ENCODE results near the gene CCSER1.
"Not testable (repeated sequence)": the region's sequence is repeated elsewhere in the genome, so short reads cannot be mapped to it uniquely, and the experiment has no call there.

The CCSER1 gene

DNA sequence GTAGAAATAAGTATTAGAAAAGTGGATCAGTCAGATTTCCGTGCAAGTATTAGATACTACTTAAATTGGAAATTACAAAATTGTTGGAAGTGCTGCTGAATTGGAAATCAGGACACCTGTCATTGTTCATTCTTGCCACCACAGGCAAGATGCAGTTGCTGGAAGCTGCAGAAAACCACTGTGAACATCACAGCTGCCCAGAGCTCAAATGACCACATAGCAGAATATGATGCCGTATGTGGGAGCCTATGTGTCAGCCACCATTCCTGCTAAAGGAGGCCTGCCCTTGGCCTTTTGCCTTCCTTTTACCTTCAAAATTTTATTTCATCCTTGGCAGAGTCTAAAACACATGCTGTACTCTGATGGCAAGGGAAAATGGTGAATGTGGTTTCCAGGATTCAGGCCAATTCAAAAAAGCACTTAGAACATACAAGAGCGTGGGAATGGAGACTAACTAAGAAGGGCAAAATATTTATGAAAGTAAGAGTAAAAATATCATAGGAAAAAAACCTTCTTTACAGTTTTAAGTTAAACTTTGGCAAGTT is 1171.0 kb downstream of the CCSER1 start:
- no peak for DNase-seq
- in situ Hi-C loops (cut with HindIII; ENCODE audit: low pct_ligation_motif_present, low pct_unique_long_range_greater_than_20kb, low sequenced_read_pairs): no loop called here

DNA sequence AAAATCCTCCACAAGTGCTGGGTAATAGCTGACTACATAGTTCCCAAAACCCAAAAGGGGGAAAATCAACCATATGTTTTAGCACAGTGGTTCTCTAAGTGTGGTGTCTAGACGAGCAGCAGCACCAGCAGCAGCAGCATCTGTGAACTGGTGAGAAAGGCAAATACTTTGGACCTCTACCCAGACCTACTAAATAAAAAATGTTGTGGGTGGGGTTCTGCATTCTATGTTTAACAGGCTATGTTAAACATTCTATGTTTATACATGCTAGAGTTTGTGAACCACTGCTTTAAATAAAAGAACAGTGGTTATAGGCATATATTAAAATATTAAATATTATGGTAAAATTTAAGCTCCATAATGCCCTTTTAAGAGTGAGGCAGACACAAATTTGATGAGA is 1171.6 kb downstream of the CCSER1 start:
- in situ Hi-C loops (cut with HindIII; ENCODE audit: low pct_ligation_motif_present, low pct_unique_long_range_greater_than_20kb, low sequenced_read_pairs): no loop called here
- DNase-seq: no peak

DNA sequence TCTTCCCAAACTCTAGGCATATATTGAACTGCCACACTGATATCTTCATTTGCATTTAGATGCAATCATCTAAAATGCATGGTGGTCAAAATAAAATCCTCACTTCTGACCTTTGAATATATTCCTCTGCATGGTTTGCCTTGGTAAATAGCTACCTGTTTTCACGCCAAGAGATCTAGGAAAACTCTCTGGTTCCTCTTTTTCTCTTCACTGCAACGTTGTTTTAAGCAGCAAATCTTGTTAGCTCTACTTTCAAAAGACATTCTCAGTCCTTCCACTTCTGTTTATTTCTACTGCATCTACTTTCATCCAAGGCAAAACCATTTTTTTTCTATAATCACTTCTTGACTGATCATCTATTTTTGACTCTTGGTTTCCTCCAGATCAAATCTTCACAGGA is 1174.9 kb downstream of the CCSER1 start:
- DNase-seq: no peak
- in situ Hi-C loops (cut with HindIII; ENCODE audit: low pct_ligation_motif_present, low pct_unique_long_range_greater_than_20kb, low sequenced_read_pairs): no loop called here

DNA sequence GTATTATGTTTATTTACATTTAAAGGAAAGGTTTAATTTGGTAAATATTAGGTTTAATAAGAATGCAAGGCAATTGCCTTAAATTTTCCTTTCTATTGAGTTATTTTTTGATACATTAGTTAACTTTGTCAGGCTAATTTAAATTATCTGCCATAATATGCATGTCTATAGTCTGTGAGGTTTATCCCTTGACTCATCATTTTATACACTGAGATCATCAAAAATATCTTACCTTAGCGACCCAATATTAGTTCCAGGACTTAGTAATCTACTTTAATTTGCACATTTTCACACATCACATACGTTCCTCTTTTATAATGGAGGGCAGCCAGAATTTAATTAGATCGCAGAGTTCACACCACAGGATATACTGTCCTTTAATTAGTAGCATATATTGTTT is 1177.1 kb downstream of the CCSER1 start:
- no peak for DNase-seq
- in situ Hi-C loops (cut with HindIII; ENCODE audit: low pct_ligation_motif_present, low pct_unique_long_range_greater_than_20kb, low sequenced_read_pairs): no loop called here

DNA sequence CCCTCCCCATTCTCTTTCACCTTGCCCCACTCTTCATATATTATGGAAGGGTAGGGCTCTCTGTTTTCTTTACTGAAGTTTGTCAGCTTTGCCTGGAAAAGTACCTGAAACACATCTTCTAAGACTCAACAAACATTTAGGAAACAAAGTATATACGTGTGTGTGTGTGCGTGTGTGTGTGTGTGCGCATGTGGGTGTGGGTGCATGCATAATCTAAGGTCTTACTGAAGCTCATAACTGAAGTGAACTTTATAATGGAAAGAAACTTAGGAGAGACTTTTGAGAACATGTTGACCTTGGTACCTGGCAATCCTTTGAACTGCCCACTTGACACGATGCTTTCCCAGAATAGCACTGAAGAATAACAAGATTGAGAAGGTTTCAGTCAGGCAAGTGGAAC is 1190.2 kb downstream of the CCSER1 start:
- DNase-seq: no peak
- in situ Hi-C loops (cut with HindIII; ENCODE audit: low pct_ligation_motif_present, low pct_unique_long_range_greater_than_20kb, low sequenced_read_pairs): no loop called here

DNA sequence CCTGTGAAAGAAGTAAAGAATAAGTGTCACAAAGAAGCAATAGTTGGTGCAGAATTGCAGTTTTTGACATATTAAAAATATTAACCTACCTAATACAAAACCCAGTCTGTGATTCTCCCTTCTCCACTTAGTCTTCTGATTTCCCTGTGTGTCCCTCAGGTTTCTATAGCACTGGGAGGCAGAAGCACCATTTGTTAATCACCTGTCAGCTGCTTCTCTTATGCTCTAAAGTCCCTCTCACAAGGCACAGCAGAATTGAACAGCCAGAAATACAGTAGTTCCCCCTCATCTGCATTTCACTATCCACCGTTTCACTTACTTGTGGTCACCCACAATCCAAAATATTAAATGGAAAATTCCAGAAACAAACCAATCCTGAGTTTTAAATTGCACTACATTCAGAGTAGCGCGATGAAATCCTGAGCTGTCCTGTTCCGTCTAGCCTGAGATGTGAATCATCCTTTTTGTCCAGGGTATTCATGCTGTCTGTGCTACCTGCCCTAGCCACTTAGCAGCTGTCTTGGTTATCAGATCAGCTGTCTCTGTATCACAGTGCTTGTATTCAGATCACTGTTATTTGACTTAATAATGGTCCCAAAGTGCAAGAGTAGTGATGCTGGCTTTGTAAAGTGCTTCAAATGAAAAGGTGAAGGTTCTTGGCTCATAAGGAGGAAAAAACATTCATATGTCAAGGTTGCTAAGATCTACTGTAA is 1192.5 kb downstream of the CCSER1 start:
- in situ Hi-C loops (cut with HindIII; ENCODE audit: low pct_ligation_motif_present, low pct_unique_long_range_greater_than_20kb, low sequenced_read_pairs): no loop called here
- DNase-seq: no peak

DNA sequence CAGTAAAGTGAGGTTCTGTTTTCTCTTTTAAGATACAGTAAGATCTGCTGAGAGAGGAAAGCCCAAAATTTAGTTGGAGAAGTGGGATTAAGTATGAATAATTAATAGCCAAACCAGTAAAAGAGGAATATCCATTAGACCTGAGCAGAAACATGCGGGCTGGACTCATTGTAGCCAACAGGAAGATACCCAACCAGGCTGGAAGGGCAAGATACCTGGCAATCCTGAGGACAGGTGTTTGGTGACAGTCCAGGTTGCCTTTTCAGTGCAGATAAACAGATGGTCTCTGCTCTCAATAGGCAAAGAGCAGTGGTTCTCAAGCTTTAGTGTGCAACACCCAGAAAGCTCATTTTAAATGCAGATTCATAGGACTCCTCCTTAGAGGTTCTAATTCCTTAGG is 1195.8 kb downstream of the CCSER1 start:
- in situ Hi-C loops (cut with HindIII; ENCODE audit: low pct_ligation_motif_present, low pct_unique_long_range_greater_than_20kb, low sequenced_read_pairs): no loop called here
- no peak for DNase-seq

DNA sequence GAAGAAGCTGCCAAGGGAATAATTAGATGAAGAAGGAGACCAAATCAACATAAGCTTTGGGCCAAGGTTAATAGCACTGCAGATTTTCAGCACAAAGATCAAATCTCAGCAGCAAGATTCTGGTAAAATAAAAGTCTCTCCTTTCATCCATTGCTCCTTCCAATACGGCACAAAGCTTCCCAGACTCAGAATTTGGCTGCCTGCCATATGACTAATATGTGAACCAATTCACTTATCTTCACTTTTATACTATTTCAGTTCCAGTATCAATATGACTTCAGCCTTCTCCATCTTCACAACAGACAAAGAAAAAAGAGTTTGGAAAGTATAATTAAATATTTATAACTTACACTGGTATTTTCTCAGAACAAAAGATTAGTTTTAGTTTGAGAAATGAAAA is 1198.3 kb downstream of the CCSER1 start:
- no peak for DNase-seq
- in situ Hi-C loops (cut with HindIII; ENCODE audit: low pct_ligation_motif_present, low pct_unique_long_range_greater_than_20kb, low sequenced_read_pairs): no loop called here

DNA sequence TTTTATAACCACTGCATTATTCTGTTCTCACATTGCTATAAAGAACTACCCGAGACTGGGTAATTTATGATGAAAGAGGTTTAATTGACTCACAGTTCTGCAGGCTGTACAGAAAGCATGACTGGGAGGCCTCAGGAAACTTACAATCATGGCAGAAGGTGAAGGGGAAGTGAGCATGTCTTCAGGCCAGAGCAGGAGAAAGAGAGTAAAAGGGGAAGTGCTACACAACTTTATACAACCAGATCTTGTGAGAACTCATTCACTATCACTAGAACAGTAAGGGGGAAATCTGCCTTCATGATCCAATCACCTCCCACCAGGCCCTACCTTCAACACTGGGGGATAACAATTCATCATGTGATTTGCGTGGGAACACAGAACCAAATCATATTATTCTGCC is 1199.0 kb downstream of the CCSER1 start:
- in situ Hi-C loops (cut with HindIII; ENCODE audit: low pct_ligation_motif_present, low pct_unique_long_range_greater_than_20kb, low sequenced_read_pairs); DNase-seq: not testable (repeated sequence)

DNA sequence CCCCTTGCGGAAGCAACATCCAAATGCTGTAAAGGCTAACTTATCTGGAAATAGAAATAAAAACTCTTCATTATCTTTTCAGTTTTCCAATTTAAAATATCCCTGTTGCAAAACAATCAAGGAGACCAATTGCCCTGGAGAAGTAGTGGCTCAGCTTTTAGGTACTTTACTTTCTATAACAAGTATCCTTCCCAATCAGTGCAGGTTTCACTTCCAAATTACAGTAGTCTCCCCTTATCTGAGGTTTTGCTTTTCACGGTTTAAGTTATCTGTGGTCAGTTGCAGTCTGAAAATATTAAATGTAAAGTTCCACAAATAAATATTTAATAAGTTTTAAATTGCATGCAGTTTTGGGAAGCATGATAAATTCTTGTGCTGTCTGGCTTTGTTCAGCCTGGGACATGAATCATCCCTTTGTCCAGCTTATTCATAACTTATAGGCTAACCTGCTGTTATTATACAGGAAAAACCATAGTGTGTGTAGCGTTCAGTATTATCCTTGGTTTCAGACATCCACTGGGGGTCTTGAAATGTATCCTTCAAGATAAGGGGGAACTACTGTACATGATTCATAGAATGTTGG is 1203.5 kb downstream of the CCSER1 start:
- DNase-seq: no peak
- in situ Hi-C loops (cut with HindIII; ENCODE audit: low pct_ligation_motif_present, low pct_unique_long_range_greater_than_20kb, low sequenced_read_pairs): no loop called here

DNA sequence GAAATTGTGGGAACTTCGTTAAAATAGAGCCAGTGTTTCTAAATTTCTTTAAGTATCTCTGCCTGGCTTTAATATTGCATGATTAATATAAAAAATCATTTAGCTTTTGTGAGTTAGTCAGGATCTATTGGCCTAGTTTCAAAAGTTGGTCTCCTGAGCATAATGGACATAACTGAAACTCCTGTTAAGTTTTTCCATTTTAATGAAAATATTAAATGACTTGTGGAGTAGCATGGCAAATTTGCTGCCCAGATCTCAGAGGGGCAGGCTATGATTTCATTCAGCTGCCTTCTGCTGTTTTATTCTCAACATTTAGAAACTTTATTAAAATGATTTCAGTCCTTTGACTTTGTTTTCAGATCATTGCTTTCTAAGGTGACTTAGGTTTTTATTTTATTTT is 1213.6 kb downstream of the CCSER1 start:
- in situ Hi-C loops (cut with HindIII; ENCODE audit: low pct_ligation_motif_present, low pct_unique_long_range_greater_than_20kb, low sequenced_read_pairs): no loop called here
- no peak for DNase-seq

DNA sequence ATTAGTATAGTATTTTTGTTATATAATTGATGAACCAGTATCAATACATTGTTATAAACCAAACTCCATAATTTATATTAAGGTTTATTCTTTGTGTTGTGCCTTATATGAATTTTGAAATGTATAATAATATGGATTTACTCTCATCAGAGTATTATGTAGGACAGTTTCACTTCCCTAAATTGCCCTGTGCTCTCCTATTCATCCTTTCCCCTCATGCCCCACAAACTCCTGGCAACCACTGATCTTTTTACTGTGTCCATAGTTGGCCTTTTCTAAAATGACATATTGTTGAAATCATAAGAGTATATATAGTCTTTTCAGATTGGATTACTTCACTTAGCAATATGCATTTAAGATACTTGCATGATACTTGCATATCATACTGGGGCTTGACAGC is 1218.4 kb downstream of the CCSER1 start:
- no peak for DNase-seq
- in situ Hi-C loops (cut with HindIII; ENCODE audit: low pct_ligation_motif_present, low pct_unique_long_range_greater_than_20kb, low sequenced_read_pairs): no loop called here

DNA sequence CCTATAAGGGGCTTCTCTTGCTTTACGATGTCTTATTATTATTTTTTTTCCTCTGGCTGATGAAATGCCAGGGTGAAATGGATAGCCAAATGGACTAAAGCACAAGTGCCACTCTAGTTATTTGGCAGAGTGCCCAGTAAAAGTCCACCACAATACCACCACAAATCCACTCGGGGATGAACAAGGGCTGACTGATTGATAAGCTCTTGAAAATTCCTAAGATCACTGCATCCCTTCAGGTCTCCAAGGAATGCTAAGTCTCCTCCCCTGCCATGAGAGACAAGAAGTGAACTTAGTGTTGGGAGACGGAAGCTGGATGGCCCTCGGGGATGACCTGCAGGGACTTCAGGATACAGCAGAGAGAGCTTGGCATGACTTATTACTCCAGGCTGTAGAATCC is 1229.3 kb downstream of the CCSER1 start:
- DNase-seq; in situ Hi-C loops (cut with HindIII; ENCODE audit: low pct_ligation_motif_present, low pct_unique_long_range_greater_than_20kb, low sequenced_read_pairs): not testable (repeated sequence)

DNA sequence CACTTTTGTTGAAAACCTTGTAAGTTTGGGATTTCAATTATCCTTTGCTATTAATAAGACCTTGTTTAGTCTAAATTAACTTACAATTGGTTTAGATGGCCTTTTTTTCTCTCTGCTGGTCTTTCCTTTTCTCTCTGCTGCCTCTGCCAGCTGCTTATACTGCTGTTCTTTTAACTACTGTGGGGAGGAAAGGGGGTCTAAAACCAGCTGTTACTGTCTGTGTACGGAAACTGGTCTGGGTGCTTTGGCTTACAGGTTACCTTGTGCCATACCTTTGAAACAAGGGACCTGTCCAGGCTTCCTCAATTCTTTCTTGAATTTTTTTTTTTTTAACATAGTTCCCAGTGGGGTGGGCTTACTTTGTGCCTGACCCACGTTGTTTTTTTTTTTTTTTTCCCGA is 1230.8 kb downstream of the CCSER1 start:
- not testable (repeated sequence) for DNase-seq

DNA sequence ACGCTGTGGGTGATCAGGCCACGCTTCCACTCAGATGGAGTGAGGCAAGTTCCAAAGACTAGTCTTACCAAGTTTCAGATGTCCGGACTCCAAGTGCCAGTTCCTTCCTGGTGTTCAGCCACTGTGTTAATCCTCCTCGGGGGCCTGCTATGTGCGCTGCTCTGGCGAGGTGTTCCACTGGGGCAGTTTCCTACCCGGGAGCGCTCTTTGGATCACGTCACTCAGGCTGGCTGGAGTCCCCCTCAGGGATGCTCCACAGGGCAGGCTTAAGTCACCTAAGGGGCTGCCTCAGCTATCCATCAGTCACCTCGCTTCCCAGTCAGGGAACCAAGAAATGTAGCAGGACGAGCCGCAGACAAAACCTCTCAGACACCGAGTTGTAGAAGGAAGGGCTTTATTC is 1231.4 kb downstream of the CCSER1 start:
- DNase-seq; in situ Hi-C loops (cut with HindIII; ENCODE audit: low pct_ligation_motif_present, low pct_unique_long_range_greater_than_20kb, low sequenced_read_pairs): not testable (repeated sequence)

More for the DNA sequence above, 1230.8 kb downstream of the CCSER1 start:
- in situ Hi-C loops (cut with HindIII; ENCODE audit: low pct_ligation_motif_present, low pct_unique_long_range_greater_than_20kb, low sequenced_read_pairs): not testable (repeated sequence)

DNA sequence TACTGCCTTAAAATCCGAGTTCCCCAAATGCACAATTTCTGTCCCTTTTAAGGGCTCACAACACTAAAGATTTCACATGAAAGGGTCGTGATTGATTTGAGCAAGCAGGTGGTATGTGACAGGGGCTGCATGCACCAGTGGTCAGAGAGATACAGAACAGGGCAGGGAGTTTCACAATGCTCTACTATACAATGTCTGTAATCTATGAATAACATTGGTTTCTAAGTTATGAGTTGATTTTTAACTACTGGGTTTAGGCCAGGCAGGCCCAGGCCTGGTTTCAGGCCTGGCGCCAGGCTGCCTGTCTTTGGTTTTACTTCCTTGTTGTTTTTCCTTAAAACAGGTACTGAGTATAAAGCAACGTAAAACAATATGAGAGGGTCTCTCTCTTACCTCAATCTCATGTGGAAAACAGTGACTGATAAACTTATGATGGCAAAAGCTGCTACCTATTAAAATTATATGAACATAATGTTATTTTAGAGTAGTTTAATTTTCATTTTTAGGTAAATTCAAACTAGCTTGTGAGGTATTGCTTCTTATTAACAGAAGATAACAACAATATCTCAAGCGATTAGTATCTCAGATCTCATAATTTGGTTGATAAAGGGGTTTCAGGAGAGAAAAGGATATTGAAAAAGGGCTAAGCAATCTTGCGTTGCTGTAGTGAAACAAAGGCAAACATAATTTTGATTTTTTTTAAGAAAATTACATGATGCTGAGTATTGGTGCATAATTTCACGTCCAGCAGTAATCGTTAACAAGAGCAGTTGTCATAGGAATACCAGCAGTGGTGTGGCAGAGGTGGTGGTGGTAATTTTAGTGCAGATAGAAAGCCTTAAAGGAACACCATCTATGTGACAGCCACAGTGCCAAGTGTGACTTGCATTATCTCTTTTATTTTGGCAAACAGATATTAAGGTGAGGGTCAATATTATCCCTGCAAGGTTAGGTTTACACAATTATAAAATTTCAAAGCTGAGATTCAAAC is 1232.1 kb downstream of the CCSER1 start:
- in situ Hi-C loops (cut with HindIII; ENCODE audit: low pct_ligation_motif_present, low pct_unique_long_range_greater_than_20kb, low sequenced_read_pairs): no loop called here
- DNase-seq: peak; percentile 28

DNA sequence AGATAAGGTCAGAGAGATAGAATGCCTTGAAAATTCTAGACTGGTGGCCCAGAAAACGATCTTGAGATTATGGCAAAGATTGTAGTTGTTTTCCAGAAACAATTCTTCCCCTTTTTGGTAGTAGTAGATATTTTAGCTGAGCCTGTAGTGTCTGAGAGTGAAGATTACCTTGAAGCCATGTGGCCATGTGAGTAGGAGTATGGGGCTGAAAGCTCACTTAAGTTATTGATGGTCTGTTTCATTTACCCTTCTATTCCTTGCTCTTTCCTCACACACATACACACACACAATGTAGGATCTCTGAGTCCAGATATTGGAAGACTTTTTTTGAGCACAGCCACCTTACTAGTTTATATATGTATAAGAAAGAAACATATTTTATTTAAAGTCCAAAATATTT is 1234.9 kb downstream of the CCSER1 start:
- no peak for DNase-seq
- in situ Hi-C loops (cut with HindIII; ENCODE audit: low pct_ligation_motif_present, low pct_unique_long_range_greater_than_20kb, low sequenced_read_pairs): no loop called here

DNA sequence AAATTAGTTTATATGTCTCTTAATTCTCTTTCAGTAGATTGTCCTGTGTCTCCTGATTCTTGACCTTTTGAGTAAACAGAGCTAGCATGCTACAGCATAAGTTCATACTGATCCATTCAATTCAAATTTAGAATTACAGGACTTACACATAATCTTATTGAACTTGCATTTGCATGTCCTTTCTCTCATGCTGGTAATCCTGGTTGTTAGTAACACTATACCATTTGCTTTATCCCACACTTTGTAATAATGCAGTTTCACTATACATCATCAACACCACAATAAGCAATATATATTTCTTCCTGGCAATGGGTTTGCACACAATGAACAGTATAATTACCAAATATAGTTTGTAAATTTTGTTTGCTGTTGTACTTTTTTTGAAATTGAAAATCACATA is 1239.4 kb downstream of the CCSER1 start:
- DNase-seq: no peak
- in situ Hi-C loops (cut with HindIII; ENCODE audit: low pct_ligation_motif_present, low pct_unique_long_range_greater_than_20kb, low sequenced_read_pairs): no loop called here

DNA sequence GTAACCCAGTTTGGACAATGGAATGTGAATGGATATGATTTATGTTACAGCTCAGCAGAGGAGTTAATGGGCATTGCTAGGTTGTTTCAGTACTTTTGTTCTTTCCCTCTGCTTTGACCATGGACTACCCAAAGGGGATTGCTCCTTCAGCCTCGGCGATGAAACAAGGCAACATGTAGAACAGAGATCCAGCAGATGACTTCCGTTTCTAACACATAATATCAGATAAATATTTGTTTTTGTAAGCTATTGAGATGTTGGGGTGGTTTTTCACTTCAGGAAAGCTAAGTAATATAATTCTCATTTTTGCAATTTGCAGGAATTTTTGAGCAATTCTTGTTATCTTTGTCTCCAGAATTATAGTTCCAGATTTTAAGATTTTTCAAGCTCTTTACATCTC is 1241.9 kb downstream of the CCSER1 start:
- in situ Hi-C loops (cut with HindIII; ENCODE audit: low pct_ligation_motif_present, low pct_unique_long_range_greater_than_20kb, low sequenced_read_pairs): no loop called here
- DNase-seq: no peak

Measured in ACHN (cell line).